Lower lobe of right lung (tissue), 2 donors: ENCODE results near the gene BAZ2B. TPM values are rescaled to one million over a fixed set of nuclear protein-coding genes. Genes with fewer than 3 reads are reported as not detected.

ENCODE experiments used
- ATAC-seq, 2 donors: fragments of 200-7000 bp; cut with Tn5 transposase; one replicate each; pipeline ENCODE4 v1.9.1; 2020 to 2022; ENCODE audit warnings: mild to moderate bottlenecking in 2 of 2, moderate library complexity in 2 of 2
- DNase-seq: peaks from one replicate; pipeline ENCODE4 v3.0.0-alpha.2; 2020
- H3K27ac ChIP-seq: fragments of 200-600 bp; one replicate; pipeline ENCODE4 v1.8.0; 2022
- H3K27me3 ChIP-seq: fragments of 200-600 bp; one replicate; pipeline ENCODE4 v1.8.0; 2022; ENCODE audit warnings: low read depth
- H3K36me3 ChIP-seq: fragments of 200-600 bp; one replicate; pipeline ENCODE4 v1.8.0; 2022; ENCODE audit warnings: mild to moderate bottlenecking
- H3K4me1 ChIP-seq: fragments of 200-600 bp; one replicate; pipeline ENCODE4 v1.8.0; 2022
- H3K4me3 ChIP-seq: fragments of 200-600 bp; one replicate; pipeline ENCODE4 v1.8.0; 2022; ENCODE audit warnings: mild to moderate bottlenecking
- H3K9me3 ChIP-seq: fragments of 200-600 bp; one replicate; pipeline ENCODE4 v1.8.0; 2022
- CTCF ChIP-seq: fragments of 200-600 bp; IDR thresholded peaks from one replicate; pipeline ENCODE4 v1.8.0; 2022; ENCODE audit warnings: antibody characterized with exemption, mild to moderate bottlenecking
- intact Hi-C: fragments of 100-400 bp; cut with DNase I; formaldehyde crosslinking; loops from one replicate; pipeline ENCODE4 v1.11.0; 2022
- total RNA-seq: library from RNA; stranded (reverse); fragmentation: NEBNext Ultra II Directional; extraction: Animal tissue kit (Norgen Biotek cat#: 25700); gene quantifications from one replicate; pipeline ENCODE4 v1.2.1, GENCODE V29; 2021
- donor health status: DM: no; HTN: yes; CAD: no; lungs with severe emphysema.

The BAZ2B gene
- total RNA-seq, 1 donor from 2014 or later = 97.4 TPM

DNA sequence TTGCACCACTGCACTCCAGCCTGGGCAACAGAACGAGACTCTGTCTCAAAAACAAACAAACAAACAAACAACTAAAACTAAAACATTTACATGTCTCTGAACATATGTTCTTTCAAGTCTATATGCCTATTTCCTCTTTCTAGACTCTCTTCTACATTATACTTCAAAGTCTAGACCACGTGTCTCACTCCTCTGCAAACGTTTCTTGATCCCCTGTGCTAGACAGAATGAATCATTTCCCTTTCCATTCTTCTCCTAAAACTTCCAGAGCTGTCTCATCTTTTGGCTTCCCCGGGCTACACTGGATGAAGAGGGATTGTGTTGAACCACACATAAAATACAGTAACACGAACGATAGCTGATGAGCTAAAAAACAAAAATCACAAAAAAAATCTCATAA lies 67.1 kb downstream of the BAZ2B start:
- Histone ChIP-seq H3K36me3 (no peaks in the 10 kb centered on the region), H3K4me3 (no peak overlapping the region), H3K27me3 (no peaks in the 10 kb centered on the region), H3K9me3 (no peaks in the 10 kb centered on the region), H3K4me1 (no peaks in the 10 kb centered on the region), H3K27ac (no peak overlapping the region)
- ATAC-seq (no peak), DNase-seq (no peak)
- no peak for TF ChIP-seq CTCF
- intact Hi-C loops = no loop called here

GRCh38 chr2:159546716-159547430 lies 69.5 kb downstream of the BAZ2B start:
- Histone ChIP-seq H3K27me3 (no peaks in the 10 kb centered on the region), H3K4me1 (no peaks in the 10 kb centered on the region), H3K36me3 (peaks cover 5% of the 10 kb centered on the region), H3K9me3 (peaks cover 10% of the 10 kb centered on the region), H3K27ac (no peak overlapping the region), H3K4me3 (no peak overlapping the region)
- intact Hi-C loops = no loop called here
- DNase-seq (no peak), ATAC-seq (no peak)
- no peak for TF ChIP-seq CTCF

DNA sequence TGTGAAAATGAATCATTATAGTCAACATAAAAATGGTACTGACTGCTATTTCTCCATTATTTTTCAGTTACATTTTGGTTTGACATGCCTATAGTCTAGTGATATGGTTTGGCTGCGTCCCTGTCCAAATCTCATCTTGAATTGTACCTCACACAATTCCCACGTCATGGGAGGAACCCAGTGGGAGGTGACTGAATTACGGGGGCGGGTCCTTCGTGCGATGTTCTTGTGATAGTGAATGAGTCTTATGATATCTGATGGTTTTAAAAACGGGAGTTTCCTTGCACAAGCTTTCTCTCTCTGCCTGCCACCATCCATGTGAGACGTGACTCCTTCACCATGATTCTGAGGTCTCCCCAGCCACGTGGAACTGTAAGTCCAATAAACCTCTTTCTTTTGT lies 70.3 kb downstream of the BAZ2B start:
- no peak for TF ChIP-seq CTCF
- Histone ChIP-seq H3K9me3 (peaks cover 11% of the 10 kb centered on the region), H3K27me3 (no peaks in the 10 kb centered on the region), H3K4me3 (no peak overlapping the region), H3K4me1 (no peaks in the 10 kb centered on the region), H3K27ac (no peak overlapping the region), H3K36me3 (peaks cover 12% of the 10 kb centered on the region)
- no peak for ATAC-seq
- intact Hi-C loops = no loop called here
- DNase-seq = no peak

DNA sequence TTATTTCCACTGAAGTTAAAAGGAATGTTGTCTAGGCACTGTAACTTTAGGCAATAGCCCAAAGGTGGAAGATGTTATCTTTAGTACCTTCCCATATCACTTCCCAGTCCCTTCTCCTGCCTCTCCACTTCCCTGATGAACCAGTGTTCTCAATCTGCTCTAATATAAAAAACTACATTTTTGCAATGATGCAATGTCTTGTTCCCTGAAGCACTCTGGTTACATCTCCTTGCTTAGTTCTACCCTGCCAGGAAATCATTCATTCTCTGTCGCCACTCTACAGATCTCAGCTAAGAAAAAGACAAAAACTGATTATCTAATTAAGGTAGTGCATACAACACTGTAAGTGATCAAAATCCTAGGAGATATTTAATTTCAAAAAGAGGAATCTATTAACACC lies 71.3 kb downstream of the BAZ2B start:
- no peak overlapping the region for H3K4me3 ChIP-seq
- no peak for DNase-seq
- no peak for TF ChIP-seq CTCF
- peaks cover 11% of the 10 kb centered on the region for H3K9me3 ChIP-seq
- H3K36me3 ChIP-seq = peaks cover 12% of the 10 kb centered on the region
- intact Hi-C loops = no loop called here
- ATAC-seq = no peak
- H3K27ac ChIP-seq = no peak overlapping the region
- no peaks in the 10 kb centered on the region for H3K4me1 ChIP-seq
- no peaks in the 10 kb centered on the region for H3K27me3 ChIP-seq

DNA sequence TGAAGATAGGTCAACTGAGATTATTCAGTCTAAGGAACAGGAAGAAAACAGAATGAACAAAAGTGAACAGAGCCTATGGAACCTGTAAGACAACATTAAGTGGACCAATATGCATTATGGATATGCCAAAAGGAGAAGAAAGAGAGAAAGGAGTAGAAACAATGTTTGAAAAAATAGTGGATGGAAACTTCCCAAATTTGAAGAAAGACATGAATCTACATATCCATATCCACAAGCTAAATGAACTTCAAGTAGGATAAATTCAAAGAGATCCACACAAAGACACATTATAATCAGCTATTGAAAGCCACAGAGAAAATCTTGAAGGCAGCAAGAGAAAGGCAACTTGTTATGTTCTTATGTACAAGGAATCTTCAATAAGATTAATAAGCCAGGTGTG lies 74.2 kb downstream of the BAZ2B start:
- no peak for TF ChIP-seq CTCF
- Histone ChIP-seq H3K9me3 (peaks cover 11% of the 10 kb centered on the region), H3K36me3 (peaks cover 12% of the 10 kb centered on the region), H3K4me1 (no peaks in the 10 kb centered on the region), H3K27me3 (no peaks in the 10 kb centered on the region), H3K4me3 (no peak overlapping the region), H3K27ac (no peak overlapping the region)
- DNase-seq (no peak), ATAC-seq (no peak)
- intact Hi-C loops = no loop called here
